Suprapubic skin (tissue), 4 donors: ENCODE results near the gene EP400.

Source experiments
- EP300 ChIP-seq: sonication (generic); formaldehyde crosslinking; IDR thresholded peaks from one replicate; pipeline ENCODE4 v1.6.1; 2017; ENCODE audit warnings: antibody characterized with exemption
- POLR2A ChIP-seq, 2 donors: fragments of 450-650 bp; IDR thresholded peaks; one replicate each; pipeline ENCODE4 v1.6.1; 2017; ENCODE audit warnings: antibody characterized with exemption in 2 of 2, mild to moderate bottlenecking in 2 of 2, moderate library complexity in 2 of 2
- POLR2AphosphoS5 ChIP-seq, 3 donors: sonication (generic); formaldehyde crosslinking; IDR thresholded peaks; one replicate each; pipeline ENCODE4 v1.6.1; 2017; ENCODE audit warnings: antibody characterized with exemption in 3 of 3
- TF ChIP-seq, protein P1 (sequence below), 2 donors: fragments of 200-600 bp in 1 of 2; fragments of 450-650 bp in 1 of 2; sonication (generic) in 1 of 2; IDR thresholded peaks; one replicate each; pipeline ENCODE4 v1.5.1; 2016 to 2019; ENCODE audit warnings: antibody characterized with exemption in 2 of 2, mild to moderate bottlenecking in 1 of 2, moderate library complexity in 1 of 2

DNA sequence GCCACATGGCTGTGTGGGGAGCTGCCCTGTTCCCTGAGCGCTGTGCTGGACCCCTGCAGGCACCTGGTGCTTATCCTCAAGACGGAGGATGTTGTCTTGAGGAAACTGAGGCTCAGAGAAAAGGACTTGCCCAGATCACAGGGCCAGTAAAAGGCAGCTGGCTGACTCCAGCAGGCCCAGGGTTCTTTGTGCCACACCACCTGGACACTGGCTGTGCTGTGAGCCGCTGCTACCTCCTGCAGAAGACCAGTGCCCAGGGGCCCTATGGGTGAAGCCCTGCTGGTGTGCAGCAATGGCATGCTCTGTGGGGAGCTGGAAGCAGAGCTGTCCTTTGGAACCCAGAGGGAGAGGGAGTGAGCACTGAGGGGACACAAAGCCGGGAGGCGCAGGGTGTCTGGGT is 118.5 kb downstream of the EP400 start:
- TF ChIP-seq, protein P1, sequence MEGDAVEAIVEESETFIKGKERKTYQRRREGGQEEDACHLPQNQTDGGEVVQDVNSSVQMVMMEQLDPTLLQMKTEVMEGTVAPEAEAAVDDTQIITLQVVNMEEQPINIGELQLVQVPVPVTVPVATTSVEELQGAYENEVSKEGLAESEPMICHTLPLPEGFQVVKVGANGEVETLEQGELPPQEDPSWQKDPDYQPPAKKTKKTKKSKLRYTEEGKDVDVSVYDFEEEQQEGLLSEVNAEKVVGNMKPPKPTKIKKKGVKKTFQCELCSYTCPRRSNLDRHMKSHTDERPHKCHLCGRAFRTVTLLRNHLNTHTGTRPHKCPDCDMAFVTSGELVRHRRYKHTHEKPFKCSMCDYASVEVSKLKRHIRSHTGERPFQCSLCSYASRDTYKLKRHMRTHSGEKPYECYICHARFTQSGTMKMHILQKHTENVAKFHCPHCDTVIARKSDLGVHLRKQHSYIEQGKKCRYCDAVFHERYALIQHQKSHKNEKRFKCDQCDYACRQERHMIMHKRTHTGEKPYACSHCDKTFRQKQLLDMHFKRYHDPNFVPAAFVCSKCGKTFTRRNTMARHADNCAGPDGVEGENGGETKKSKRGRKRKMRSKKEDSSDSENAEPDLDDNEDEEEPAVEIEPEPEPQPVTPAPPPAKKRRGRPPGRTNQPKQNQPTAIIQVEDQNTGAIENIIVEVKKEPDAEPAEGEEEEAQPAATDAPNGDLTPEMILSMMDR (IDR thresholded peaks at IDR 0.05): no peak
- no peak for TF ChIP-seq POLR2A (IDR thresholded peaks at IDR 0.05)
- no peak for TF ChIP-seq POLR2AphosphoS5 (IDR thresholded peaks at IDR 0.05)
- TF ChIP-seq EP300: no peak
